Lung (tissue), 12 donors: ENCODE results near the gene PWWP2A. TPM values are rescaled to one million over a fixed set of nuclear protein-coding genes. Genes with fewer than 3 reads are reported as not detected.

Experiments used
- ATAC-seq: fragments of 200-7000 bp; cut with Tn5 transposase; one replicate; pipeline ENCODE4 v1.9.1; 2020; ENCODE audit warnings: moderate number of reproducible peaks; ENCODE audit not compliant: insufficient read depth, low FRiP score
- DNase-seq, 3 donors: peaks; one replicate each; pipeline ENCODE4 v3.0.0-alpha.2; 2013 to 2017
- H3K27ac ChIP-seq, 2 donors: one replicate each; pipeline ENCODE4 v1.5.1; 2013; ENCODE audit warnings: mild to moderate bottlenecking in 2 of 2, moderate library complexity in 2 of 2, control low read depth in 1 of 2, inconsistent platforms in 1 of 2, low read depth in 1 of 2, low read length in 1 of 2
- H3K27me3 ChIP-seq, 3 donors: one replicate each; pipeline ENCODE4 v1.5.1; 2013; ENCODE audit warnings: low read length in 2 of 3; ENCODE audit not compliant: control insufficient read depth in 3 of 3, insufficient read depth in 3 of 3
- H3K36me3 ChIP-seq, 4 donors: one replicate each; pipeline ENCODE4 v1.5.1; 2013; ENCODE audit warnings: low read length in 4 of 4, mild to moderate bottlenecking in 1 of 4, moderate library complexity in 1 of 4; ENCODE audit not compliant: control insufficient read depth in 4 of 4, insufficient read depth in 4 of 4
- H3K4me1 ChIP-seq, 5 donors: one replicate each; pipeline ENCODE4 v1.5.1; 2013; ENCODE audit warnings: low read length in 5 of 5, mild to moderate bottlenecking in 2 of 5, moderate library complexity in 1 of 5; ENCODE audit not compliant: control insufficient read depth in 5 of 5, insufficient read depth in 5 of 5
- H3K4me3 ChIP-seq: one replicate; pipeline ENCODE4 v1.5.1; 2013; ENCODE audit warnings: mild to moderate bottlenecking, control low read depth, moderate library complexity
- H3K9ac ChIP-seq, 2 donors: one replicate each; pipeline ENCODE4 v1.5.1; 2013; ENCODE audit warnings: low read length in 2 of 2, control low read depth in 1 of 2; ENCODE audit not compliant: insufficient read depth in 1 of 2
- H3K9me3 ChIP-seq, 4 donors: one replicate each; pipeline ENCODE4 v1.5.1; 2013; ENCODE audit warnings: low read length in 3 of 4, mild to moderate bottlenecking in 1 of 4, moderate library complexity in 1 of 4; ENCODE audit not compliant: control insufficient read depth in 4 of 4, insufficient read depth in 3 of 4
- CTCF ChIP-seq: IDR thresholded peaks from 2 replicates; pipeline ENCODE4 v1.5.1; 2012; ENCODE audit warnings: mild to moderate bottlenecking; ENCODE audit errors: control extremely low read depth, extremely low read depth
- WGBS, 2 donors: extraction: QIAGEN DNeasy Blood & Tissue Kit; methylation state at CpG; one replicate each; pipeline ENCODE4 v1.1.7; 2013; 5-methylcytosine and 5-hydroxymethylcytosine counted together
- polyA plus RNA-seq, 2 donors: library from polyadenylated mRNA; stranded (reverse); fragments of 200-250 nt; gene quantifications; one replicate each; pipeline ENCODE4 v1.2.1, GENCODE V29; 2013
- total RNA-seq, 2 donors: library from RNA; depleted of rRNA in 1 of 2; stranded (reverse); fragments of >200 nt in 1 of 2; gene quantifications; one replicate each; pipeline ENCODE4 v1.2.1, GENCODE V29; 2014 to 2021
- donor health status: control.
- donor health status: control.
- donor health status: Bipolar disorder and iron deficiency.
- donor health status: healthy.
- donor health status: DM: yes; HTN: yes; CAD: no.

Gene PWWP2A
- total and polyA plus RNA-seq, 4 donors: 7.9 to 49.0 (median 16.5) TPM

DNA sequence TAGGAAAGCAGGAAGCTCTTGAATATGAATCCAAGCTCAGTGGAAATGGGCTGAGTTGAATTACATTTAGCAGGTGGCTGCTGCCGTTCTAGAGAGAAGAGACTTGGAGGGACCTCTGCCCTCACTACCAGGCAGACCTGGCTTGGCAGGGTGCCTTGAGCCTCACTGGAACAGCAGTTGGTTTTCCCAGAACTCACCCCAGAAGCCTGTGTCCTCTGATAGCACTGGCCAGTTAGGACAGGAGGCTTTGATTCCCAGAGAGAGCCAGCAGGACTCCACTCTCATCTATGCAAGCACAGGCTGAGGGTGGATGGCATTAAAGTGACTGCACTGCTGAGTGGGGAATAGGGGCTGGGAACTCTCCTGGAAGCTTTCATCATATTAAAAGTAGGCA is 54.8 kb downstream of the PWWP2A start:
- TF ChIP-seq CTCF: no peak
- 66 to 71% methylated on average over 1 of the region's 1 CpG for WGBS, 2 donors

GRCh38 chr5:160061770-160062169 is 57.5 kb downstream of the PWWP2A start:
- DNase-seq (no peak), ATAC-seq (no peak)
- Histone ChIP-seq H3K9ac (no peak overlapping the region), H3K4me3 (no peak overlapping the region), H3K27ac (no peak overlapping the region), H3K9me3 (no peaks in the 10 kb centered on the region), H3K27me3 (no peaks in the 10 kb centered on the region), H3K4me1 (peaks cover 0 to 4% (median 0%) of the 10 kb centered on the region in 5 donors), H3K36me3 (peaks cover 10 to 36% (median 22%) of the 10 kb centered on the region in 4 donors)
- 82 to 96% methylated on average over 3 of the region's 3 CpGs for WGBS, 2 donors
- no peak for TF ChIP-seq CTCF

More for the DNA sequence above, 54.8 kb downstream of the PWWP2A start:
- no peak overlapping the region for H3K4me3 ChIP-seq
- DNase-seq (no peak), ATAC-seq (no peak)
- no peaks in the 10 kb centered on the region for H3K9me3 ChIP-seq
- no peak overlapping the region for H3K9ac ChIP-seq
- H3K36me3 ChIP-seq: peaks cover 8 to 31% (median 17%) of the 10 kb centered on the region in 4 donors
- H3K27ac ChIP-seq: no peak overlapping the region
- peaks cover 0 to 4% (median 0%) of the 10 kb centered on the region in 5 donors for H3K4me1 ChIP-seq
- H3K27me3 ChIP-seq: no peaks in the 10 kb centered on the region

DNA sequence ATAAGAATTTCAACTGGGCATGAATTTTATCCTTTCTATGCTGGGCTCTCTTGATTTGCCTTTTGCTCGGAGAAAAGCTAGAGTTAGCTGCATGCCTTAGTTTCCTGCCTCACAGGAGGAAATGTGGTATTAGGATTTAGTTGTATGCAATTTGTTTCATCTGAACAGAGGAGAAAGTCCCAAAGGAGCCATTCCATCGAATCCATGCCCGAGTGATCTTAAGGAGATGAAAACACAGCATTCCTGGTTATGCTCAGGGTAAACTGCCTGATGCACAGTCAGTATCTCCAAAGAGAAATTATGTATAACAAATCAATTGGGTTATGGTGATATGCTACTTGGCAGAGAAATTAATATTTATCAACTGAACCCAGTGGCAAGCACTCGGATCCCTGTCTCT is 59.2 kb downstream of the PWWP2A start:
- 93 to 95% methylated on average over 4 of the region's 4 CpGs for WGBS, 2 donors
- no peak overlapping the region for H3K27ac ChIP-seq
- H3K9me3 ChIP-seq: no peaks in the 10 kb centered on the region
- ATAC-seq (no peak), DNase-seq (no peak)
- no peak overlapping the region for H3K9ac ChIP-seq
- H3K27me3 ChIP-seq: no peaks in the 10 kb centered on the region
- peaks cover 23 to 31% (median 24%) of the 10 kb centered on the region in 4 donors for H3K36me3 ChIP-seq
- peaks cover 0 to 4% (median 0%) of the 10 kb centered on the region in 5 donors for H3K4me1 ChIP-seq
- no peak for TF ChIP-seq CTCF
- H3K4me3 ChIP-seq: no peak overlapping the region

GRCh38 chr5:160057256-160057655 is 62.0 kb downstream of the PWWP2A start:
- Histone ChIP-seq H3K9me3 (no peaks in the 10 kb centered on the region), H3K27ac (no peak overlapping the region), H3K4me3 (no peak overlapping the region), H3K27me3 (no peaks in the 10 kb centered on the region), H3K9ac (no peak overlapping the region), H3K36me3 (peaks cover 24 to 41% (median 27%) of the 10 kb centered on the region in 4 donors), H3K4me1 (peaks cover 0 to 2% (median 0%) of the 10 kb centered on the region in 5 donors)
- no peak for ATAC-seq
- DNase-seq: no peak
- no peak for TF ChIP-seq CTCF
- WGBS, 2 donors: 96 to 97% methylated on average over 4 of the region's 4 CpGs
